GM06990 (cell line): ENCODE measurements around the gene AEBP2.

Source experiments
- DNase-seq: peaks from one replicate; pipeline ENCODE4 v3.0.0-alpha.2; 2011; ENCODE audit not compliant: insufficient read length; ENCODE audit errors: extremely low read depth
- H3K27me3 ChIP-seq: replicated peaks from 2 replicates; pipeline ENCODE4 v1.6.0; 2011; ENCODE audit warnings: low read length; ENCODE audit not compliant: control insufficient read depth, insufficient read depth
- H3K36me3 ChIP-seq: 2 replicates; pipeline ENCODE4 v1.5.1; 2011; ENCODE audit warnings: low read length; ENCODE audit not compliant: control insufficient read depth, insufficient read depth
- H3K4me3 ChIP-seq: replicated peaks from 2 replicates; pipeline ENCODE4 v1.5.1; 2011; ENCODE audit warnings: low read depth, mild to moderate bottlenecking, control low read depth, low read length
- CTCF ChIP-seq: IDR thresholded peaks from 2 replicates; pipeline ENCODE4 v1.5.1; 2011; ENCODE audit warnings: low read length, control low read depth, mild to moderate bottlenecking, inconsistent platforms; ENCODE audit not compliant: insufficient read depth, poor library complexity, severe bottlenecking

AEBP2 gene

GRCh38 chr12:19431407-19432308, 7.6 kb upstream of the AEBP2 start:
- peak; percentile 53 for DNase-seq
- no peaks in the 10 kb centered on the region for H3K27me3 ChIP-seq
- H3K36me3 ChIP-seq: no peaks in the 10 kb centered on the region
- H3K4me3 ChIP-seq: no peak overlapping the region
- no peak for TF ChIP-seq CTCF

- no peaks in the 10 kb centered on the region for H3K36me3 ChIP-seq
- no peak for DNase-seq
- H3K27me3 ChIP-seq: no peaks in the 10 kb centered on the region
- TF ChIP-seq CTCF: no peak
- H3K4me3 ChIP-seq: no peak overlapping the region
Measured at GRCh38 chr12:19432309-19433170, 6.8 kb upstream of the AEBP2 start.

GRCh38 chr12:19434538-19434937, 4.8 kb upstream of the AEBP2 start:
- Histone ChIP-seq H3K36me3 (no peaks in the 10 kb centered on the region), H3K4me3 (no peak overlapping the region), H3K27me3 (no peaks in the 10 kb centered on the region)
- no peak for TF ChIP-seq CTCF
- no peak for DNase-seq

- DNase-seq: no peak
- no peak for TF ChIP-seq CTCF
- no peaks in the 10 kb centered on the region for H3K36me3 ChIP-seq
- no peak overlapping the region for H3K4me3 ChIP-seq
- H3K27me3 ChIP-seq: no peaks in the 10 kb centered on the region
Measured at GRCh38 chr12:19435831-19436497, 3.3 kb upstream of the AEBP2 start.

- no peak for TF ChIP-seq CTCF
- DNase-seq: no peak
- Histone ChIP-seq H3K36me3 (no peaks in the 10 kb centered on the region), H3K27me3 (no peaks in the 10 kb centered on the region), H3K4me3 (no peak overlapping the region)
Measured at GRCh38 chr12:19436931-19437330, 2.4 kb upstream of the AEBP2 start.
